GM18517 (cell line): ENCODE data around the gene PRKAR1A.

ENCODE experiments used
- ATAC-seq: cut with Tn5 transposase; IDR thresholded peaks from one replicate; pipeline ENCODE4 v1.9.1; 2021; ENCODE audit warnings: mild to moderate bottlenecking, moderate library complexity; ENCODE audit not compliant: unreplicated experiment

Gene PRKAR1A

DNA sequence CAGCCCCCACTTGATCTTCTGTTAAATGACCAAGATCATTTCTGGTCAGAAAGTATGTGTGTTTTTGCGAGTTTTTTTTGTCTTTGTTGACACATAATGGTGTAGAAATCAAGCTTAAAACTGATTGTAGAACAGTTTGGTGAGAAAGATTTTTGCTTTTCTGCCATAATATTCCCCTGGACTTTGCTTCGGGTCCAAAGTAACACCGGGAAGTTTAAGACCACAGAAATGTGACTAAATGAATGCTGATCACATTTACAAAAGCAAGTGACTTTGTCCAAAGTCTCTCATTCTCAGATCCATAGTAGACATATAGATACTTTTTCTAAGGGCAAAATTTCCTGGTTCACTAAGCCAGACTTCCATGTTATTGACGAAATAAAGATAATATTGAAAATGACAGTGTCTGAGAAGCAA is 86.3 kb downstream of the PRKAR1A start:
- ATAC-seq = no peak

DNA sequence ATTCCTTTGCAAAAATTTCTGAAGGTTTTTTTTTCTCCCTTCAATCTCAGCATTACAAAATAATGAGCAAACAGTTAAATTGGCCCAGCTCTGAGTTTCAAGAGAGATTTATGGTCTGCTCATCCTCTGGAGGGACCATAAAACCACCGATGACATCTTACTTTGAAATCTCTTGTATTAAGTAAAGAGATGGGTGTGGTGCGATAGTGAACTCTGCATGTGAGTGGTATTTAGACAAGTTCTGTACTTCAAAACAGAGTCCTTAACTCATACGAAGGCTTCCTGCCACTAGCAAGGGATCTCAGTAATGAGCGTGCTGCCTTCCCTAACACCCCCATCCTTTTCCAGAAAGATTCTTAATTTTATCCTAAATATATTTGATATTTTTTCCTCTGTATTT is 86.9 kb downstream of the PRKAR1A start:
- ATAC-seq = no peak

DNA sequence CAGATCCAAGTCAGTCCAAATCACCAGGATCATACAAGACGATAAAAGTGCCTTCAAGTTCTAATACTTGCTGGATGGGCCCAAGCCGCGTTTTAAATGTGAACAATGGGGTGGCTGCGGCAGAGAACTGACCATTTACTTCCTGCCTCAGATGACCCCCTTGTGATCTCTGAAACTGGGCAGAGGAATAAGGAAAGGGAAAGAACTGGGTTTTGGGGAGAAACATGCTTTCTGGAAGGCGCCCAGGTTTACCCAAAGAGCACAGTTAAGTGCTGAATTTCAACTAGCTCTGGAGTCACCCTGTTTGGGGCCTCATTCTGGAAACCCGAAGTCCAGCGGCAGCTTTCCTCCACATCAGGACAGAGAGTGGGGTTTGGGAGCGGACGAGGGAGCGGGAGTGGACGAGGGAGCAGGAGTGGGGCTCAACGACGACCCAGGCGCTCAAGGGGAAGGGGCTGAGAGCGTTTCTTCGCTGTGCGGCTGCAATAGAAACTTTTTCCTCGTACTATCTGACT is 87.4 kb downstream of the PRKAR1A start:
- ATAC-seq = no peak

DNA sequence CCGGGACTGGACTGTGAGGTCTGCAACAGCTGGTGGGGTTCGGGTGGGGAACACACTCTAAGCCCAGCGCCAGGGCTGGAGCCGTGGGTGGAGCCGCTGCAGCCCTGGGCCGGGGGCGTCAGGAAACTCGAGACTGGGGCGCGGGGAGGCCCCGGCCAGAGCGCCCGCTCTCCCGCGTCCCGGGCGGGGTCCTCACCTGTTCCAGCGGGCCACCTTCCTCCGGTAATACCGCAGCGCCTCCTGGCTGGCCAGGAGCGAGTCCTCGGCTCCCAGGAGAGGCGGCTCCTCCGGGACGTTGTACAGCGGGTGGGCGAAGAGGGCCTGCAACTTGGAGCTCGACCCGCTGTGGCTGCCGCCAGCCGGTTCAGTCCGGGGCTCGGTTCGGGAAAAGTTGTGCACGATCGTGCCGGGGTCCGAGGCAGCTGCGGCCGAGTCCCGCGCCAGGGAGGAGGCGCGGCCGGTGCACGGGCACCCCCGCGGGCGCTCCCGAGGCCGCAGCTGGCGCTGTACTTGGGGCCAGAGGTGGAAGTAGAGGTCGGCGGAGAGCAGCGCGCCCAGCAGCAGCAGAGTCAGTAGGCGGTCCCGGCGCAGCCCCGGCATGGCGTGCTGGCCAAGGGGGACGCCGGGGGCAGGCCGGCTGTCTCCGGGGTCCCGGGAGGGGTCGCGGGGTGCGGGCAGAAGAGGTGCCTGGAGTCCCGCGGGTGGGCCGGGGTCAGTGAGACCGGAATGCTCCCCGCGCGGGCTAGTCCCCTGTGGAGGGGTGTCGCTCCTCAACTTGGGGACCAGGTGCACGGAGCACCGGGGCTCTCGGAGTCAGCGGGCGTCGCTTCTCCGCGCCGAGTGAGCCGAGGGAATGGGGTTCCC is 88.1 kb downstream of the PRKAR1A start:
- ATAC-seq = no peak
